IMR-90 (cell line): ENCODE results near the gene PITPNB.

Experiments used
- CTCF ChIP-seq: conservative IDR thresholded peaks from 2 replicates; pipeline ENCODE4 v1.5.1; 2012; ENCODE audit warnings: mild to moderate bottlenecking, low read depth, low read length, improper control_type of control experiment
- FOS ChIP-seq: fragments of 150-350 bp; IDR thresholded peaks from 2 replicates; pipeline ENCODE4 v1.6.1; 2016; ENCODE audit warnings: low read depth, low read length
- POLR2A ChIP-seq: IDR thresholded peaks from 2 replicates; pipeline ENCODE4 v1.6.1; 2012; ENCODE audit warnings: mild to moderate bottlenecking, low read depth, low read length

- TF ChIP-seq CTCF = no peak
- TF ChIP-seq FOS = no peak
- TF ChIP-seq POLR2A = no peak
Measured at GRCh38 chr22:27823221-27823620, 95.8 kb downstream of the PITPNB start.
